Bronchial epithelial cell (primary cell): ENCODE measurements around the gene DDAH2. TPM values are rescaled to one million over a fixed set of nuclear protein-coding genes. Genes with fewer than 3 reads are reported as not detected.

Experiments used
- DNase-seq: peaks from one replicate; pipeline ENCODE4 v3.0.0-alpha.2; 2010; ENCODE audit warnings: low read depth
- FAIRE-seq: peaks from 2 replicates; lab custom pipeline; 2011; peaks lifted over from hg19 to GRCh38; lab: Jason Lieb, UNC
- H3K27me3 ChIP-seq: 2 replicates; pipeline ENCODE4 v1.5.1; 2011; ENCODE audit warnings: low read length; ENCODE audit not compliant: control insufficient read depth, insufficient read depth
- H3K36me3 ChIP-seq: 2 replicates; pipeline ENCODE4 v1.5.1; 2011; ENCODE audit warnings: low read length; ENCODE audit not compliant: control insufficient read depth, insufficient read depth
- H3K4me3 ChIP-seq: 2 replicates; pipeline ENCODE4 v1.5.1; 2011; ENCODE audit warnings: mild to moderate bottlenecking, low read depth, low read length, control low read depth
- CTCF ChIP-seq: IDR thresholded peaks from 2 replicates; pipeline ENCODE4 v1.5.1; 2011; ENCODE audit warnings: mild to moderate bottlenecking, moderate library complexity, low read length, control low read depth, inconsistent platforms; ENCODE audit not compliant: insufficient read depth, severe bottlenecking
- total RNA-seq: library from RNA; depleted of rRNA; stranded (reverse); fragments of >200 nt; gene quantifications from 2 replicates; pipeline ENCODE4 v1.2.1, GENCODE V29; 2014

Gene DDAH2
- total RNA-seq, 1 donor from 2014 or later: 14.5 TPM

GRCh38 chr6:31718265-31718664 lies 10.8 kb downstream of the DDAH2 start:
- no peak for FAIRE-seq
- peak; percentile 93 for DNase-seq
- H3K27me3 ChIP-seq: no peaks in the 10 kb centered on the region
- H3K36me3 ChIP-seq: no peaks in the 10 kb centered on the region
- H3K4me3 ChIP-seq: no peak overlapping the region
- TF ChIP-seq CTCF: no peak

- FAIRE-seq: no peak
- peak; percentile 30 for TF ChIP-seq CTCF
- H3K4me3 ChIP-seq: no peak overlapping the region
Observed at GRCh38 chr6:31717499-31718222, 11.4 kb downstream of the DDAH2 start.

GRCh38 chr6:31715022-31715958 lies 13.8 kb downstream of the DDAH2 start, which contains the start of gene LY6G6D:
LY6G6D (plus strand) TSS chr6:31715348; CDS start chr6:31715356, 8 bp downstream.
- TF ChIP-seq CTCF: no peak
- FAIRE-seq: no peak
- Histone ChIP-seq H3K36me3 (no peaks in the 10 kb centered on the region), H3K27me3 (no peaks in the 10 kb centered on the region), H3K4me3 (no peak within 1 kb of the TSS)
- DNase-seq: no peak

More at GRCh38 chr6:31717499-31718222, 11.4 kb downstream of the DDAH2 start:
- DNase-seq: no peak
- H3K27me3 ChIP-seq: no peaks in the 10 kb centered on the region
- H3K36me3 ChIP-seq: no peaks in the 10 kb centered on the region

DNA sequence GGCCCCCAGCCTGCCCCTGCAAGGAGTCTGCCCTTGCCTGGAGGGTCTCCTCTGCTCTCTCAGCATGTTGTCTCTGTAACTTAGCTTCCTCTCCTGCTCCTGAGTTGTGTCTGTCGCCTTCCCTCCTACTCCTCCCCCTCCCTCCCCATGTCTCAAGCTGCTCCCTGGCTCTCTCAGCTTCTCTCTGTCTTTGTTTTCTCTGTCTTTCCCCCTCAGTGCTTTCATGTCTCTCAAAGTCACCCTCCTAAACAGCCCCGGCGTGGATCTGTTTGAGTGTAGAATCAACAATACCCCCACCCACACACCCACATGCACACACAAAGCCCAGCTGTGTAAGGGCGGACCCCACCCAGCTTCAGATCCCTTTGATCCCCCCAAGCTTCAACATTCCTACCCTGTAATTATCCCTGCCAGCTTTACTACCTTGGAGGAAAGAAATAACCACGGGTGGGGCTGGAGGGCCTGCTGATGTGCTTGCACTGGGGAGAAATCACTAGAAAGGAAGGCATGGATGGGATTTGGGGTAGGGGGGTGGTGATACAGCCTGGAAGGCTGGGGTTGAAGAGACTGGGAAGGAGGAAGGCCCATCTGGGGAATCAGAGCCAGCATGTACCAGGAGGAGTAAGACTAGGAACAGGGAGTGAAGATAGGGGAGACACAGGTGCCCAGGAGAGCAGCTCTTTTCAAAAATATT lies 15.0 kb downstream of the DDAH2 start:
- FAIRE-seq (no peak), DNase-seq (no peak)
- TF ChIP-seq CTCF: no peak
- Histone ChIP-seq H3K4me3 (no peak overlapping the region), H3K27me3 (no peaks in the 10 kb centered on the region), H3K36me3 (no peaks in the 10 kb centered on the region)

DNA sequence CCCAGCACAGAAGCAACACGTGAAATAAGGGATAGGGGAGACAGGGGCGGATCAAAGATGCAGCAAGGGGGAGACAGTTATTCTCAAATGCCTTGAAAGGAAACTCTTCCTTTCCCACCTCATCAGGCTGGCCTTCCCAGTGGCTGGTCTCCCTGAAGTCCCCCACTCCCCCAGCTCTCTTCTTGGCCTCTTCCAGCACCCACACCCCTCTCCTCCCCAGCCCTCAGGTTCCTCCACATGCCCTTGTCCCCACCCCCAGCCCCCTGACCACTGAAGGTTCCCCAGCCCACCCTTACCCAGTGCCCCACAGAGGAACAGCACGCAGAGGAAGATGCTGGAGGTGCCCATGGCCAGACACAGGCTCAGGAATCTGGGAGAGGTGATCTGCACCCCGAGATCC lies 15.6 kb downstream of the DDAH2 start:
- Histone ChIP-seq H3K27me3 (no peaks in the 10 kb centered on the region), H3K4me3 (no peak overlapping the region), H3K36me3 (no peaks in the 10 kb centered on the region)
- no peak for TF ChIP-seq CTCF
- DNase-seq (no peak), FAIRE-seq (no peak)
